Stomach (tissue), 4 donors: ENCODE data around the gene PTTG2.

Experiments used
- EP300 ChIP-seq: sonication (generic); formaldehyde crosslinking; IDR thresholded peaks from one replicate; pipeline ENCODE4 v1.6.1; 2017; ENCODE audit warnings: antibody characterized with exemption
- POLR2A ChIP-seq, 4 donors: fragments of 450-650 bp; IDR thresholded peaks; one replicate each; pipeline ENCODE4 v1.6.1; 2016; ENCODE audit warnings: antibody characterized with exemption in 4 of 4, control low read depth in 2 of 4, mild to moderate bottlenecking in 1 of 4, moderate library complexity in 1 of 4
- POLR2AphosphoS5 ChIP-seq, 3 donors: sonication (generic); formaldehyde crosslinking; IDR thresholded peaks; one replicate each; pipeline ENCODE4 v1.6.1; 2016; ENCODE audit warnings: antibody characterized with exemption in 3 of 3
- TF ChIP-seq, protein P1 (sequence below), 7 experiments: fragments of 450-650 bp in 4 of 7; fragments of 200-600 bp in 3 of 7; sonication (generic) in 3 of 7; IDR thresholded peaks; one replicate each; pipeline ENCODE4 v1.5.1; 2016 to 2019; ENCODE audit warnings: antibody characterized with exemption in 7 of 7, control low read depth in 2 of 7, mild to moderate bottlenecking in 1 of 7

- TF ChIP-seq, protein P1, sequence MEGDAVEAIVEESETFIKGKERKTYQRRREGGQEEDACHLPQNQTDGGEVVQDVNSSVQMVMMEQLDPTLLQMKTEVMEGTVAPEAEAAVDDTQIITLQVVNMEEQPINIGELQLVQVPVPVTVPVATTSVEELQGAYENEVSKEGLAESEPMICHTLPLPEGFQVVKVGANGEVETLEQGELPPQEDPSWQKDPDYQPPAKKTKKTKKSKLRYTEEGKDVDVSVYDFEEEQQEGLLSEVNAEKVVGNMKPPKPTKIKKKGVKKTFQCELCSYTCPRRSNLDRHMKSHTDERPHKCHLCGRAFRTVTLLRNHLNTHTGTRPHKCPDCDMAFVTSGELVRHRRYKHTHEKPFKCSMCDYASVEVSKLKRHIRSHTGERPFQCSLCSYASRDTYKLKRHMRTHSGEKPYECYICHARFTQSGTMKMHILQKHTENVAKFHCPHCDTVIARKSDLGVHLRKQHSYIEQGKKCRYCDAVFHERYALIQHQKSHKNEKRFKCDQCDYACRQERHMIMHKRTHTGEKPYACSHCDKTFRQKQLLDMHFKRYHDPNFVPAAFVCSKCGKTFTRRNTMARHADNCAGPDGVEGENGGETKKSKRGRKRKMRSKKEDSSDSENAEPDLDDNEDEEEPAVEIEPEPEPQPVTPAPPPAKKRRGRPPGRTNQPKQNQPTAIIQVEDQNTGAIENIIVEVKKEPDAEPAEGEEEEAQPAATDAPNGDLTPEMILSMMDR (IDR thresholded peaks at IDR 0.05): no peak
- TF ChIP-seq EP300 (no peak), POLR2A (IDR thresholded peaks at IDR 0.05) (no peak), POLR2AphosphoS5 (IDR thresholded peaks at IDR 0.05) (no peak)
These were observed 37.9 kb upstream of the PTTG2 start for GRCh38 chr4:37922328-37922727.
